HEK293T (cell line): Measurements from ENCODE around the gene PIK3R3.

ENCODE experiments used
- CTCF ChIA-PET: fragments of 350-600 bp; formaldehyde crosslinking; extraction: SDS; loops from one replicate; lab custom pipeline; 2021; ENCODE audit warnings: antibody characterized with exemption, inconsistent platforms; lab: Yijun Ruan, JAX
- POLR2A ChIA-PET: fragments of 350-600 bp; formaldehyde crosslinking; extraction: SDS; loops from one replicate; lab custom pipeline; 2020; ENCODE audit warnings: antibody characterized with exemption, inconsistent platforms; lab: Yijun Ruan, JAX
- DNase-seq: peaks from one replicate; pipeline ENCODE4 v3.0.0; 2012; ENCODE audit warnings: mixed read lengths; ENCODE audit errors: extremely low spot score
- ARNT ChIP-seq: fragments of 450-650 bp; IDR thresholded peaks from 2 replicates; pipeline ENCODE4 v1.6.1; 2017; ENCODE audit warnings: mild to moderate bottlenecking
- BHLHE40 ChIP-seq: fragments of 450-650 bp; IDR thresholded peaks from 2 replicates; pipeline ENCODE4 v1.6.1; 2016; ENCODE audit warnings: mild to moderate bottlenecking, moderate library complexity, borderline replicate concordance
- CTBP1 ChIP-seq: fragments of 450-650 bp; IDR thresholded peaks from 2 replicates; pipeline ENCODE4 v1.6.1; 2016; ENCODE audit warnings: borderline replicate concordance
- ELF4 ChIP-seq: fragments of 450-650 bp; IDR thresholded peaks from 2 replicates; pipeline ENCODE4 v1.6.1; 2017; ENCODE audit warnings: antibody characterized with exemption
- FOXA1 ChIP-seq: fragments of 450-650 bp; IDR thresholded peaks from 2 replicates; pipeline ENCODE4 v1.6.1; 2016; ENCODE audit warnings: mild to moderate bottlenecking
- FOXK2 ChIP-seq: fragments of 450-650 bp; IDR thresholded peaks from 2 replicates; pipeline ENCODE4 v1.6.1; 2016; ENCODE audit warnings: mild to moderate bottlenecking
- FOXM1 ChIP-seq: fragments of 450-650 bp; IDR thresholded peaks from 2 replicates; pipeline ENCODE4 v1.6.1; 2017; ENCODE audit warnings: mild to moderate bottlenecking, borderline replicate concordance
- HDGF ChIP-seq: fragments of 450-650 bp; IDR thresholded peaks from 2 replicates; pipeline ENCODE4 v1.6.1; 2017; ENCODE audit warnings: antibody characterized with exemption, borderline replicate concordance
- L3MBTL2 ChIP-seq: fragments of 450-650 bp; conservative IDR thresholded peaks from 2 replicates; pipeline ENCODE4 v1.6.1; 2016; ENCODE audit warnings: mild to moderate bottlenecking
- LEF1 ChIP-seq: fragments of 450-650 bp; IDR thresholded peaks from 2 replicates; pipeline ENCODE4 v1.6.1; 2017; ENCODE audit warnings: mild to moderate bottlenecking, borderline replicate concordance
- NFRKB ChIP-seq: fragments of 450-650 bp; IDR thresholded peaks from 2 replicates; pipeline ENCODE4 v1.6.1; 2016; ENCODE audit warnings: mild to moderate bottlenecking, moderate library complexity
- SP1 ChIP-seq: fragments of 450-650 bp; IDR thresholded peaks from 2 replicates; pipeline ENCODE4 v1.6.1; 2017
- SUZ12 ChIP-seq: fragments of 450-650 bp; IDR thresholded peaks from 2 replicates; pipeline ENCODE4 v1.6.1; 2016; ENCODE audit warnings: mild to moderate bottlenecking
- TARDBP ChIP-seq: fragments of 450-650 bp; IDR thresholded peaks from 2 replicates; pipeline ENCODE4 v1.6.1; 2016
- ZNF384 ChIP-seq: fragments of 450-650 bp; IDR thresholded peaks from 2 replicates; pipeline ENCODE4 v1.6.1; 2016
- TF ChIP-seq, protein P1 (sequence below): fragments of 450-650 bp; IDR thresholded peaks from 2 replicates; pipeline ENCODE4 v1.6.1; 2016

Gene PIK3R3

DNA sequence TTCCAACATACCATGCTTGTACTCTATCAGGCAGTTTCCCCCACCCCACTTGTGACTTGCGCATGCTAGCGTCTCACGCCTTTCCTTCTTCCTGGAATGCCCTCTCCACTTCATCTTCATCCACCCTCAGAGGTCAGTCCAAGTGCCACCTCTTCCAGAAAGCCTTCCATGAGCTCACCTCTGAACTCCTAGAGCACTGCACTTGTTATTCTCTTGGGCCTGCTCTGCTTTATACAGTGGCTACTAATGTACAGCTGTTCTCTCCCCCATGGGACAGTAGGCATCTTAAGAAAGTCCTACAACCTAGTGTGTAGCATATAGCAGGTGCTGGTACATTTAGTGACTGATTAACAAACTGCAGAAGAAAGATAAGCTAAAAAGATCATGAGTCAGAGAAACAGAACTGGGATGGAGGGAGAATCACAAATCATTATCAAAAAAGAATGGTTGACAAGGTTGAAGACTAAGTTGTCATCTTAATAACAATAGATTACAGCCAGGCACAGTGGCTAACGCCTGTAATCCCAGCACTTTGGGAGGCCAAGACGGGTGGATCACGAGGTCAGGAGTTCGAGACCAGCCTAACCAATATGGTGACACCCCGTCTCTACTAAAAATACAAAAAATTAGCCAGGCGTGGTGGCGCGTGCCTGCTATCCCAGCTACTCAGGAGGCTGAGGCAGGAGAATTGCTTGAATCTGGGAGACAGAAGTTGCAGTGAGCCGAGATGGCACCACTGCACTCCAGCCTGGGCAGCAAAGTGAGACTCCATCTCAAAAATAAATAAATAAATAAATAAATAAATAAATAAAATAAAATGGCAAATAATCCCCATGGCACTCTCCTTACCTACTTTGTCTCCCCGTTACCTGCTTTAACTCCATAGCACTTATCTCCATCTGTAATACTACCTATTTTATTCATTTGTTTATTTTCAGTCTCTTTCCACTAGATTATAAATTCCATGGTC, 26.2 kb upstream of the PIK3R3 start:
- CTCF ChIA-PET: no interaction called here
- DNase-seq: no peak
- POLR2A ChIA-PET: interaction anchor here (1.7 kb wide), 1 partner anchor 26 kb away, joined by 4 read pairs; the partner anchor contains the start of gene PIK3R3
- TF ChIP-seq SP1 (no peak), ARNT (no peak), LEF1 (no peak), FOXK2 (no peak), ELF4 (no peak), NFRKB (no peak), HDGF (no peak), FOXA1 (no peak)

DNA sequence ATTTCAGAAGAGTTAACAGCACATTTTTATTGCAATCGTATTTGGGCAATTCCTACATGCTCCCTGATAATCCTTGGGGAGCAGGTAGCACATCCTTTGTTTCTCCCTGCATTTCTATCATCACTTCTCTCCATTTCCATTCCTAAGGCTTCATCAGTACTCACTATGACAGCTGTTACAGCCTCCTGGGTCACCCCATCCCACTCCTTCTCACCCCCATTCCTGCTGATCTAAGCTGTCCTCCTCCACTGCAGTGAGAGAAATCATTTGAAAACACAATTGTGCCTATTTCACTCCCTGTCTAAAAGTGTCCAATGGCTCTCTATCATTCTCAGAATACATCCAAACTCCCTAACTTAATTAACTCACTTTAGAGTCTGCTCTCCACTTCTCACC, 25.5 kb upstream of the PIK3R3 start:
- ChIA-PET POLR2A (interaction anchor here (1.7 kb wide), 1 partner anchor 26 kb away, joined by 4 read pairs; the partner anchor contains the start of gene PIK3R3), CTCF (no interaction called here)
- DNase-seq: no peak
- no peak for TF ChIP-seq TARDBP
- no peak for TF ChIP-seq HDGF
- TF ChIP-seq BHLHE40: no peak
- no peak for TF ChIP-seq NFRKB
- no peak for TF ChIP-seq ELF4
- no peak for TF ChIP-seq FOXK2
- no peak for TF ChIP-seq FOXA1
- no peak for TF ChIP-seq CTBP1
- TF ChIP-seq, protein P1, sequence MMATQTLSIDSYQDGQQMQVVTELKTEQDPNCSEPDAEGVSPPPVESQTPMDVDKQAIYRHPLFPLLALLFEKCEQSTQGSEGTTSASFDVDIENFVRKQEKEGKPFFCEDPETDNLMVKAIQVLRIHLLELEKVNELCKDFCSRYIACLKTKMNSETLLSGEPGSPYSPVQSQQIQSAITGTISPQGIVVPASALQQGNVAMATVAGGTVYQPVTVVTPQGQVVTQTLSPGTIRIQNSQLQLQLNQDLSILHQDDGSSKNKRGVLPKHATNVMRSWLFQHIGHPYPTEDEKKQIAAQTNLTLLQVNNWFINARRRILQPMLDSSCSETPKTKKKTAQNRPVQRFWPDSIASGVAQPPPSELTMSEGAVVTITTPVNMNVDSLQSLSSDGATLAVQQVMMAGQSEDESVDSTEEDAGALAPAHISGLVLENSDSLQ: no peak
- no peak for TF ChIP-seq ARNT
- no peak for TF ChIP-seq L3MBTL2
- no peak for TF ChIP-seq SP1
- TF ChIP-seq FOXM1: no peak
- no peak for TF ChIP-seq ZNF384
- TF ChIP-seq LEF1: no peak
- no peak for TF ChIP-seq SUZ12

DNA sequence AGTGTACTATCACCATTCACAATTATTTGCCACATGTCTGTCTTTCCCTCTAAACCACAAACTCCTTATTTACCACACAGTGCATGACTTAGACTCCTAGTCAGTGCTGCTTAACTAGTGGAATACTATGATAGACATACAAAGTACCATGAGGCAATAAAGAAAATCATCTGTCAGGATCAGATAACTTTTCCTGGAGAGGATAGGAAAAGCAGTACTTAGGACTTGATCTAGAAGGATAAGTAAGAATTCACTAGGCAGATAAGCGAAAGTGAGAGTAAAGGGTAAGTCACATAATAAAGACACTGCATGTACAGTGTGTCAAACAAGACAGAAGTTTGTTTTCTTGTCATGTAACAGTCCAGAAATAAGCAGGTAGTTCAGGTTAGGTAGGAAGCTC, 21.3 kb upstream of the PIK3R3 start:
- ChIA-PET CTCF (no interaction called here), POLR2A (interaction anchor here (1.2 to 2.0 kb wide), 2 partner anchors 19 kb away, joined by 4 to 5 read pairs; no protein-coding TSS in a partner anchor)
- no peak for DNase-seq
- TF ChIP-seq ARNT (no peak), CTBP1 (no peak), ELF4 (no peak), BHLHE40 (no peak), FOXM1 (no peak), NFRKB (no peak), ZNF384 (no peak), TARDBP (no peak), SP1 (no peak), FOXK2 (no peak), HDGF (no peak), L3MBTL2 (no peak)
- TF ChIP-seq, protein P1: no peak

DNA sequence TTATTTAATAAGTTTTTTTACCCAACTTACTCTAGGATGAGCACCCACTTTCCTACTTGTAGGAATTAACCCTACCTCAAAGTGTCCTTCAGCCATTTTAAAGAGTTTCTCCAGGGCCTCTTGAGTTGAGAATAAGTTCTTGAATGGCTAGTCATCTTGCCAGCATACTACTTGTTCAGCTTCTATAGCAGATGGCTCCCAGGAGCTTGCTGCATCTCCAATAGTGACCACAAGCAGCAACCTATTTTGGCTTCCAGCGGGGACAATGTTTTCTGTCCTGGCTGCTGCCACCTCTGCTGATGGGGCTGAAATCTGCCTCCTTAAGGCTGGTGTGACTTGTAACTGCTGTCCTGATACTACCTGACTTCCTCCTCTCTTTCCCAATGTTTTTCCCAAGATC, 20.8 kb upstream of the PIK3R3 start:
- POLR2A ChIA-PET: no interaction called here
- DNase-seq: no peak
- TF ChIP-seq FOXA1: no peak
- TF ChIP-seq FOXK2: no peak
- TF ChIP-seq LEF1: no peak
- TF ChIP-seq L3MBTL2: no peak
- TF ChIP-seq BHLHE40: no peak
- TF ChIP-seq FOXM1: no peak
- no peak for TF ChIP-seq ZNF384
- TF ChIP-seq SUZ12: no peak
- TF ChIP-seq, protein P1: no peak
- CTCF ChIA-PET: no interaction called here

DNA sequence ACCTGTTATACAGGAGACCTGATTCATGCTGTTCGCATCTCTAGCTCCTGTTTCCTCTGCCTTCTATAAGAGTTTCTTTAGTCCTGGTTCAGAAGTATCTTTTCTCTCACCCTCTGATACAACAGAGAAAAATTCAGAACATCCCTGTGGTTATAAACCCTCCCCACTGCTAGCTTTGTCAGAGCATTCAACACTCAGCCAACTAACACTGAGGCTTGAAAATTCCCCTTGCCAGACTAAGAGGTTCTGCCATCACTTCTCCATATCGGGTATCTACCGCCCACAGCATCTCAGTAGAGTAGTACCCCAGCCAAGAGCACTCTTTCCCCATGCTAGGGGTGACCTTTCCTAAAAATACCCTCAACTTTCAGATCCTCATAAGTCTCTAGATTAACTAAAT, 19.6 kb upstream of the PIK3R3 start:
- CTCF ChIA-PET: no interaction called here
- DNase-seq: no peak
- POLR2A ChIA-PET: no interaction called here
- no peak for TF ChIP-seq FOXM1
- TF ChIP-seq L3MBTL2: no peak
- TF ChIP-seq SUZ12: no peak
- TF ChIP-seq BHLHE40: no peak
- TF ChIP-seq ZNF384: no peak
- TF ChIP-seq CTBP1: no peak
- no peak for TF ChIP-seq HDGF
- TF ChIP-seq LEF1: no peak
- no peak for TF ChIP-seq ELF4
- no peak for TF ChIP-seq FOXA1
- no peak for TF ChIP-seq SP1
- no peak for TF ChIP-seq TARDBP
- no peak for TF ChIP-seq ARNT
- TF ChIP-seq NFRKB: no peak
- TF ChIP-seq, protein P1: no peak
- no peak for TF ChIP-seq FOXK2
